ENCODE measurements around the gene CELA2A.
"Not testable (repeated sequence)": the region's sequence is repeated elsewhere in the genome, so short reads cannot be mapped to it uniquely, and the experiment has no call there.

CELA2A gene

DNA sequence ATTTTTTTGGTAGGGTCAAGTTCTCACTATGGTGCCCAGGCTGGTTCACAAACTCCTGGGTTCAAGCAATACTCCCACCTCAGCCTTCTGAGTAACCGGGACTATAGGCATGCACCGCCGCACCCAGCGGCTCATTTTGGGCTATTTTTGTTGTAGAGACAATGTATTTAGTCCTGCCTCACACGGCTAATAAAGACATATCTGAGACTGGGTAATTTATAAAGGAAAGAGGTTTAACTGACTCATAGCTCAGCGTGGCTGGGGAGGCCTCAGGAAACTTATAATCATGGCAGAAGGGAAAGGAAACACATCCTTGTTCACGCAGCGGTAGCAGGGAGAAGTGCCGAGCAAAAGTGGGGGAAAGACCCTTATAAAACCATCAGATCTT lies 4.2 kb downstream of the CELA2A start:
- peaks cover 12 to 43% (median 18%) of the 10 kb centered on the region in 10 experiments for H3K4me1 ChIP-seq
- H3K4me2 ChIP-seq = peak overlapping the region in 10 of 11 experiments; percentile 17 to 54 (median 41); a peak in 21 of 22 replicates
- no peaks in the 10 kb centered on the region for H3K36me3 ChIP-seq
- no peak overlapping the region for H3K9ac ChIP-seq
- H3K4me3 ChIP-seq = no peak overlapping the region
- no peaks in the 10 kb centered on the region for H4K20me1 ChIP-seq
- H3K9me3 ChIP-seq (replicated peaks in 1 of 11) = no peaks in the 10 kb centered on the region
- no peaks in the 10 kb centered on the region for H3K27me3 ChIP-seq
- no peak for TF ChIP-seq Cebpa-rat (IDR thresholded peaks at IDR 0.05)
- H3K27ac ChIP-seq = no peak overlapping the region

DNA sequence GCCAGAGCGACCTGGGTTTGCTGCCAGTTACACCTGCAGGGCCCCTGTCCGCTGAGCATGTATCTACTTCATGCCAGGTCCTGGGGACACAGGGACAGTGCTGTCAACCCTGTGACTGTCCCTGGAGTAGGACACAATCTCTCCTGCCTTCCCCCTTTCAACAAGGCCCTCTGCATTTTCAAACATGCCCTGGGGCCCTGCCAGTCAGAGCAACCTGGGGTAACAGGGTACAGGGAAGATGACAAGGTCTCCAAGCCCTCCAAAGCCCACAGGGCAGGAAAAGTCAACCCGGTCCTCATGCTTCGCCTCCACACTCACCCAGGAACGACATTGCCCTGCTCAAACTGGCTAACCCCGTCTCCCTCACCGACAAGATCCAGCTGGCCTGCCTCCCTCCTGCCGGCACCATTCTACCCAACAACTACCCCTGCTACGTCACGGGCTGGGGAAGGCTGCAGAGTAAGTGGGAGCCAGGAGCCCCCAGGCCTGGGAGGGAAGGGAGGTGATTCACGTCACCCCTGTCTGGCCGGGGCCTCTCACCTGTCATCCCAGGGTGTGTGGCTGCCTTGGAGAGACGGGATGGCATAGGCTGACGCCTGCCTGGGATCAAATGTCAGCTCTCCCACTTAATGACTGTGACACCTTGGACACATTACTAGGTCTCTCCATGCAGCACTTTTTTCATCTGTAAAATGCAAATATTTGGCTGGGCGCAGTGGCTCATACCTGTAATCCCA lies 6.7 kb downstream of the CELA2A start:
- H3K27ac ChIP-seq; H3K36me3 ChIP-seq; H3K4me3 ChIP-seq; H4K20me1 ChIP-seq; H3K9me3 ChIP-seq (replicated peaks in 1 of 11); H3K9ac ChIP-seq; H3K27me3 ChIP-seq: not testable (repeated sequence)
- Histone ChIP-seq H3K4me2 (peak overlapping the region in 2 of 11 experiments; percentile 67 to 70; a peak in 1 of 22 replicates), H3K4me1 (peaks cover 12 to 42% (median 18%) of the 10 kb centered on the region in 10 experiments)

DNA sequence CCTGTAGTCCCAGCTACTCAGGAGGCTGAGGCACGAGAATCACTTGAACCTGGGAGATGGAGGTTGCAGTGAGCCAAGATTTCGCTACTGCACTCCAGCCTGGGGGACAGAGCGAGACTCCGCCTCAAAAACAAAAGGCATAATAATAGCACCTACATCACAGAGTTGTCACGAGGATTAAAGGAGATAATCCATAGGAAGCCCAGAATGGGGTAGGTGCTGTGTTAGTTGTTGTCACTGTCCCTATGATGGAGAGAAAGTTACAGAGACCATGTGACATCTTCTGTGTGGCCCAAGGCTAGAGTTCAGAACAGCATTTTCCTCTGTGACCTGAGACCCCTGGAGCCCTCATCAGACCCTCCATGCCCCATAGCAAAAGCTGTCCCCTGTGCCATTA lies 7.4 kb downstream of the CELA2A start:
- H3K4me2 ChIP-seq = peak overlapping the region in 3 of 11 experiments; percentile 67 to 76 (median 70); a peak in 6 of 22 replicates
- H3K4me3 ChIP-seq; H3K36me3 ChIP-seq; H4K20me1 ChIP-seq; H3K9me3 ChIP-seq (replicated peaks in 1 of 11); H3K27ac ChIP-seq; H3K9ac ChIP-seq; H3K27me3 ChIP-seq: not testable (repeated sequence)
- H3K4me1 ChIP-seq = peaks cover 12 to 42% (median 18%) of the 10 kb centered on the region in 10 experiments

DNA sequence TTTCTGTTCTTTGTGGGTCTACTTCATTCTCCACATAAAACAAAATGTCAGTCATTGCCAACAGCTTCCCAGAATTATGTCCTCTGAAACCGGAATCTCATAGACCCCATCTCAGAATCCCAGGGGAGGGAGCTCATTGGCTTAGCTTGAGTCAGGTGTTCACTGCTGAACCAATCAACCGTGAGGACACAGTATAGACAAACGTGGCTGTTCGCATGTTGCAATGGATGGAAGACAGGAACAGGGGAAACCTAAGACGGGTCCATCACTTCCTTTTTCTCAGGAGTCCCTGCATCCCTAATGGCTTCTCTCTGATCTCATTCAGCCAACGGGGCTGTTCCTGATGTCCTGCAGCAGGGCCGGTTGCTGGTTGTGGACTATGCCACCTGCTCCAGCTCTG lies 9.1 kb downstream of the CELA2A start:
- H4K20me1 ChIP-seq = no peaks in the 10 kb centered on the region
- H3K4me2 ChIP-seq = peak overlapping the region in 3 of 11 experiments; percentile 6 to 23 (median 13); a peak in 2 of 22 replicates
- no peak overlapping the region for H3K4me3 ChIP-seq
- H3K9ac ChIP-seq = no peak overlapping the region
- TF ChIP-seq Cebpa-rat (IDR thresholded peaks at IDR 0.05) = no peak
- H3K9me3 ChIP-seq (replicated peaks in 1 of 11) = no peaks in the 10 kb centered on the region; a peak in 1 of 22 replicates
- no peak overlapping the region for H3K27ac ChIP-seq
- no peaks in the 10 kb centered on the region for H3K27me3 ChIP-seq
- H3K36me3 ChIP-seq = no peaks in the 10 kb centered on the region
- peaks cover 2 to 28% (median 9%) of the 10 kb centered on the region in 10 experiments for H3K4me1 ChIP-seq

DNA sequence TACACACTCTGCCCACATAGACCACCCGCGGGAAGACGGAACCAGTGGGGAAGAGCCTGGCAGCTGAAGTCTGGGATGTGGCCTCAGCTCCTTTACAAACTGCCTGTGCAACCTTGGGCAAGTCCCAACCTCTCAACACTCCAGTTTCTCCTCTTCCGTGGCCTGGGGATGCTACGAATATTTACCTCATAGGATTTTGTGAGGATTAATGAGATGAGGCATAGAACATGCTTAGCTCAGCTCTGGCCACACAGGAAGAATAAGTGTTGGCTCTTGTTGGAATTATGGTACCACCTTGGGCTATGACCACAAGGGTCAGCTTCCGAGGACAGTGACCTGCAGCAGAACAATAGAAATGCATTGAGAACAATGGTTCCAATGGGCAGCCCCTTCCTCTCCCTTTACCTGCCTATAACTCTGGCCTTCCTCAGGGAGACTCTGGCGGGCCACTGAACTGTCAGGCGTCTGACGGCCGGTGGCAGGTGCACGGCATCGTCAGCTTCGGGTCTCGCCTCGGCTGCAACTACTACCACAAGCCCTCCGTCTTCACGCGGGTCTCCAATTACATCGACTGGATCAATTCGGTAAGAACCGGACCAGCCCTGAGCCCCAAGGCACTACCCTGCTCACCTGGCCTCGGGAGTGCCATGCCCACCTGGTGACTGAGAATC lies 10.6 kb downstream of the CELA2A start:
- H3K4me3 ChIP-seq; H4K20me1 ChIP-seq; H3K27ac ChIP-seq; H3K27me3 ChIP-seq; H3K4me2 ChIP-seq; H3K36me3 ChIP-seq; H3K9me3 ChIP-seq (replicated peaks in 1 of 11); H3K9ac ChIP-seq: not testable (repeated sequence)
- H3K4me1 ChIP-seq = peaks cover 0 to 26% (median 3%) of the 10 kb centered on the region in 10 experiments; a peak in 10 of 20 replicates

DNA sequence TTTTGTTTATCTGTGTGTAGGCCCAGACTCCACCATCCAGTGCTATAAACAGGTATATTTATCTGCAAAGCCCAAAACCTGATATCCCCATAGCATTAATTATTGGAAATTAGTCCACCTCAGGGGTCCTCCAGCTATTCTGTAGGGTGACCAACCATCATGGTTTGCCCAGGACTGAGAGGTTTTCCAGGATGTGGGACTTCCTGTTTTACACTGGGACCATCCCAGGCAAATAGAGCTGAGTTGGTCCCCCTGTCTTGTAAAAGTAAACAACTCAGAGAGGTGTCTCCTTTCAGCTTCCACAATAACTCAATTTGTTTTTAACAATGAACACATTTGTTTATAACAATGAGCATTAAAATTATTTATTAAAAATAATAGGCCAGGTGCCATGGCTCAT lies 11.6 kb downstream of the CELA2A start:
- peaks cover 0 to 26% (median 3%) of the 10 kb centered on the region in 10 experiments; a peak in 10 of 20 replicates for H3K4me1 ChIP-seq
- H3K27ac ChIP-seq = no peak overlapping the region
- H3K9me3 ChIP-seq (replicated peaks in 1 of 11) = no peaks in the 10 kb centered on the region; a peak in 2 of 22 replicates
- no peak overlapping the region for H3K4me2 ChIP-seq
- H3K27me3 ChIP-seq = no peaks in the 10 kb centered on the region
- H3K36me3 ChIP-seq = no peaks in the 10 kb centered on the region
- H4K20me1 ChIP-seq = no peaks in the 10 kb centered on the region
- H3K4me3 ChIP-seq = no peak overlapping the region
- TF ChIP-seq Cebpa-rat (IDR thresholded peaks at IDR 0.05) = no peak
- H3K9ac ChIP-seq = no peak overlapping the region

DNA sequence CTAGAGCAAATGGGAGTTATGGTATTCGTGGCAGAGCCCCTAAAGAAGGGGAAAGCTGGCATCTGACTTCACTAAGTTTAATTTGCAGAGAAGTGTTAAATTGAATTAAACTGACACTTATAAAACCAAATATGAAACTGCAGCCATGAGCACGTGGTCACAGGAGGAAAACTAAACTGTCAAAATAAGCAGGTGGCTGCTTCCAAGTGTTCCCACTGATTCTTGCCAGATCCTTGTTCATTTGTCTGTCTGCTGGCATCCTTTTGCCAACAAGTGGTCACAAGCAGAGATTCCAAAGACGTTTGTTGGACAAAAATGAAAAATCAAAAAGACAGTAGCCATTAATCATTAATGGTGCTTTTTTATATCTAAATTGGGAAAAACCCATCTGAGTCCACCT lies 12.8 kb downstream of the CELA2A start:
- Histone ChIP-seq H3K4me1 (peaks cover 0 to 17% (median 3%) of the 10 kb centered on the region in 10 experiments; a peak in 10 of 20 replicates), H3K9ac (no peak overlapping the region), H3K4me2 (no peak overlapping the region), H4K20me1 (no peaks in the 10 kb centered on the region), H3K36me3 (no peaks in the 10 kb centered on the region), H3K4me3 (no peak overlapping the region), H3K27ac (no peak overlapping the region), H3K9me3 (replicated peaks in 1 of 11) (no peaks in the 10 kb centered on the region; a peak in 2 of 22 replicates), H3K27me3 (no peaks in the 10 kb centered on the region)
- TF ChIP-seq Cebpa-rat (IDR thresholded peaks at IDR 0.05) = no peak

DNA sequence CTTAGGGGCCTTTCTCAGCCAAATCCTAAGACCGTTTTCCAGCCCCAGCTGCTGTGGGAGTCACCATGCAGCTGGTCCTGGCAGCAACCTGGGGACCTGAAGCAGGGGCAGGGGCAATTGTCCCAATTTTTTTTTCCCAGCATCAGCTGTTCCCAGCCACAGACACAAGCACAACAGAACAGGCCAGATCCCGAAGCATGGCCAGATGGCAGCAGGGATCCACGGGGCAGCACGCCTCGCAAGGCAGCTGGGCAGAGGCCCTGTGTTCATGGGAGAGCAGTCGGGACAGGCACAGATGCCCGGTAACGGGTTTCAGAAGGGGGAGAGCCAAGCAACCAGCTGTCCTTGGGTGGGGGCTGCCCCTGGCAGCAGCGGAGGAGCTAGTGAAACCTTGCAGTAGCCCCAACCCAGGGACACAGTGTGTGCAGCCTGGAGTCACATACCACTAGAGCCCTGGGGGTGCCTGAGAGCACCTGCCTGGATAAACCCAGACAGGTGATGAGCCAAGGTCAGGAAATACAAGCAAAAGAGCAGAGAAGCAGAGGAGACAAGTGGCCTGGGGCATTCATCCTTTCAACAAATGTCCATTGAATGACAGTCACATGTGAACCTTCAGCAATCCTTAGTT lies 13.4 kb downstream of the CELA2A start:
- H3K4me3 ChIP-seq; H4K20me1 ChIP-seq; H3K9ac ChIP-seq; H3K27ac ChIP-seq; H3K27me3 ChIP-seq; H3K36me3 ChIP-seq; H3K9me3 ChIP-seq (replicated peaks in 1 of 11); H3K4me2 ChIP-seq: not testable (repeated sequence)
- peaks cover 0 to 11% (median 3%) of the 10 kb centered on the region in 10 experiments; a peak in 9 of 20 replicates for H3K4me1 ChIP-seq

DNA sequence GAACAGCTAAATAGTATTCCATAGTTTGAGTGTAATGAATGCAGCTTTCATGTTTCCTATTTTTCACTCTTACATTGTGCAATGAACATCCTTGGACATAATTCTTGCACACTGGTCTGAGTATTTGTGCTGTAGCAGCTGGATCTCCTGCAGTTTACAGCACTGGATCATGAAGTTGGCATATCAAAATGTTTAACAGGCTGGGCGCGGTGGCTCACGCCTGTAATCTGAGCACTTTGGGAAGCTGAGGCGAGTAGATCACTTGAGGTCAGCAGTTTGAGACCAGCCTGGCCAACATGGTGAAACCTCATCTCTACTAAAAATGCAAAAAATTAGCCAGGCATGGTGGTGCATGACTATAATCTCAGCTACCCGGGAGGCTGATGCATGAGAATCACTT lies 14.5 kb downstream of the CELA2A start:
- not testable (repeated sequence) for H3K4me1 ChIP-seq; H3K9me3 ChIP-seq (replicated peaks in 1 of 11); H3K4me2 ChIP-seq; H3K27me3 ChIP-seq; H3K9ac ChIP-seq; H3K4me3 ChIP-seq; H4K20me1 ChIP-seq; H3K27ac ChIP-seq; H3K36me3 ChIP-seq

DNA sequence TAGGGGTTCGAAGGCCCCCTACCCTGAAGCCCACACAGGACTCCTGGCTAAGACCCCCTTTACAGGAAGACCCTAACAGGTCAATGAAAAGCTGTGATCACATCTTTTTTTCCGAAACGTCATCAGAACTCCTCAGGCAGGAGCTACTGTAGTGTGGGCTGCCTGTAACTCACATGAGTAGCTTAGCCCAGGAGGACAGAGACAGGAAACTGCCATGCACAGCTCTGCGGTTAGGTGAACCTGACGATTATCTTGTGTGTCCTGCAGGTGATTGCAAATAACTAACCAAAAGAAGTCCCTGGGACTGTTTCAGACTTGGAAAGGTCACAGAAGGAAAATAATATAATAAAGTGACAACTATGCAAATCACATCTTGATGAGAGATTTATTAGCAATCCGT lies 15.2 kb downstream of the CELA2A start:
- not testable (repeated sequence) for H3K9ac ChIP-seq; H3K4me3 ChIP-seq; H3K9me3 ChIP-seq (replicated peaks in 1 of 11); H3K27ac ChIP-seq; H3K27me3 ChIP-seq; H4K20me1 ChIP-seq; H3K4me2 ChIP-seq; H3K4me1 ChIP-seq; H3K36me3 ChIP-seq

All from BLaER1 treated with 17β-estradiol and CSF1 and Interleukin-3, amounts not matched to agents 10 nM and 100 nM (cell line).